Hindlimb muscle (tissue), 1 donor: ENCODE results near the gene XIAP. TPM values are rescaled to one million over a fixed set of nuclear protein-coding genes. Genes with fewer than 3 reads are reported as not detected.

Experiments used
- DNase-seq: peaks from one replicate; pipeline ENCODE4 v3.0.0-alpha.2; 2013
- polyA plus RNA-seq: library from polyadenylated mRNA; unstranded; fragments of 120-200 nt; gene quantifications from one replicate; pipeline ENCODE4 v1.2.1, GENCODE V29; 2013; ENCODE audit not compliant: insufficient read length

Gene XIAP
- polyA plus RNA-seq, 1 donor = 36.4 TPM

DNA sequence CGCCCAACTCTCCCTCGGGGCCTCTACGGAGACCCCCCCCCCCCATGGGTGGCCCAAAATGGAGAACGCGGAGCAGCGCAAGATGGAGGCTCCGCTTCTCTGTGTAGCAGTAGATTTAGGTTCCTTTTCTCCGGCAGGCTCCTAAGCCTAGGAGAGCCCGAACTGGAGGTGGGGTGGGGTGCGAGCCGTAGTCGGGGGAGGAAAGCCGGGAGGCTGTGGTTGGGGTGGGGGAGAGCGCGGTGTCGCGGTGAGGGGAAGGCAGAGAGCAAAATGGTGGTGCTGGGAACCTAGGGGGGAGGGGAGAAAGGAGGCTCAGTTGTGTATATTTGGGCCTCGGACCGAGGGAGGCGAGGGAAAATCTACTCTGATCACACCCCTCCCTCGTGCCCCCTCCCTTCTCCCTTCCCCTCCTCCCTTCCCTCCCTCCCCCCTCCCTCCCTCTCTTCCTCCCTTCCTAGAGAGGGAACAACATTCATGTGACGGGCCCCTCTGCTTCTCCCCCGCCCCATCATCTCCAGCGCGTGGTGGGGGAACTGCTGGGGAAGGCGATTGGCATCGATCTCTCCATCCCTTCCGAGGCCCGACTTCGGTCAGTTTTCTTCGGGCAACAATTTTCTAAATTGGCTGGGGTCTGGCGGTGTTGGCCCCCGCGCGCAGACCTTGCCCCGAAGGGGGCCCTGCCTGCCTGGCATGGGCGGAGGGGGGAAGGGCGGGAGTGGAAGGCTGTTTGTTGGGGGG, 101.6 kb downstream of the XIAP start, which contains the start of gene STAG2:
Gene STAG2, plus strand, starts transcription at position 439 of the 738 bp plus-strand sequence. CDS start 60,922 bp downstream, outside the sequence.
- DNase-seq = peak; percentile 88

DNA sequence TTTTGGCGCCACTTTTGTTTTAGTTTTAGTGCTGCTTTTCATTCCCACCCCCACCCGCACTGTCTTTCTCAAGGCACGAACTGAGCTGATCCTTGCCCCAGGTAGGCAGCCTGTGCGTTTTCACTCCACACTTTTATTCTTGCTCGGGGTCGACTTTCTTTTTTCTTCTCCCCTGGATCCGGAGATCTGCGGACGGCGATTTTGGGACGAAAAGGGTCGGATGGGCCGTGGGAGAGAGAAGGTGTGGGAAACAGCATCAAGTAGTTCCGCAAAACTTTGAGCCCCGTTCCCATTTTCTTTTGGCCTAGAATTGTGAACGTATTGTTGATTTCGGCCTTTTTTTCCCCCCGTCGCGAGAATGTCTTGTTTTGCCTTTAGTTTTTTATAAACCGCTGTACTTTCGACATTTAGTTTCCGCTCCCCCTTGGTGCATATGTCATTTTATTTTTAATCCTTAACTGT, 102.2 kb downstream of the XIAP start:
- no peak for DNase-seq

DNA sequence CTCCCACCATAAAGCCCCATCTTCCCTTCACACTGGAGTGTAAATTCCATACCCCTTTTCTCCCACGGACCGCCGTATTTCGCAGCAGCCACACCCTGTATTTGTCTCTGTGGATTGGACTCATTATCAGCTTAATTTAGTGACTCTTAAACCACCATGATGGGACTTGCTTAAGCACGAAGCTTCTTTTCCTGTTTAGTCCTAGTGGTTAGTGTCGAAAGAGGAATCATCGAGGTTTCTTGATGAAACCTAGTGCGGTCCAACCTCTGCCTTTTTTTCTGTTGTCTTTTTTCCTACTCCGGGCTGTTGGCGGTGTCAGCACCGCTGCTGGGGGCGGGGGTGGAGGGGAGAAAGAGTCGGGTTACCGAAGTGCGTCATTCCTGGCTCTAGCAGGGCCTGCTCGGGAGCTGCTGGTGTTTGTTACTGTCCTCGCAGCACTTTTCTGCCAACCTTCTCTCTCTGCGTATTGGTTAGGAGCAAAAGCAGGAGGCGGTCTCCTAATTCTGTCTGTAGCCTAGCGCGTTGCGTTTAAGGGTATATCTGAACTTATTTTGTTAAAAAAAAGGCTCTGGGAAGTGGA, 103.0 kb downstream of the XIAP start:
- peak; percentile 94 for DNase-seq

Other genes starting within 250 kb of the XIAP start
- 51.7 TPM for gene THOC2, start 127.0 kb upstream of the XIAP start, polyA plus RNA-seq
- 64.5 TPM for gene STAG2, start 101.7 kb downstream of the XIAP start, polyA plus RNA-seq